HG02571 (cell line): Measurements from ENCODE around the gene ZNF471.

ENCODE experiments used
- ATAC-seq: cut with Tn5 transposase; IDR thresholded peaks from one replicate; pipeline ENCODE4 v1.9.1; 2021; ENCODE audit warnings: mild to moderate bottlenecking, moderate library complexity; ENCODE audit not compliant: unreplicated experiment

The ZNF471 gene

GRCh38 chr19:56507446-56508289, at the start of gene ZNF471:
Gene ZNF471, plus strand, starts transcription at chr19:56507855. Its CDS starts 3,717 bp downstream, at chr19:56511572.
- no peak for ATAC-seq

GRCh38 chr19:56474308-56474707, 33.3 kb upstream of the ZNF471 start:
- no peak for ATAC-seq

- ATAC-seq: no peak
These were observed 31.6 kb upstream of the ZNF471 start for GRCh38 chr19:56476093-56476492.

- no peak for ATAC-seq
These were observed 30.8 kb upstream of the ZNF471 start, which contains the start of gene ZNF667 for GRCh38 chr19:56476651-56477428. Gene ZNF667, minus strand, starts transcription at chr19:56477345. Its CDS starts 14,975 bp downstream, at chr19:56462370.

DNA sequence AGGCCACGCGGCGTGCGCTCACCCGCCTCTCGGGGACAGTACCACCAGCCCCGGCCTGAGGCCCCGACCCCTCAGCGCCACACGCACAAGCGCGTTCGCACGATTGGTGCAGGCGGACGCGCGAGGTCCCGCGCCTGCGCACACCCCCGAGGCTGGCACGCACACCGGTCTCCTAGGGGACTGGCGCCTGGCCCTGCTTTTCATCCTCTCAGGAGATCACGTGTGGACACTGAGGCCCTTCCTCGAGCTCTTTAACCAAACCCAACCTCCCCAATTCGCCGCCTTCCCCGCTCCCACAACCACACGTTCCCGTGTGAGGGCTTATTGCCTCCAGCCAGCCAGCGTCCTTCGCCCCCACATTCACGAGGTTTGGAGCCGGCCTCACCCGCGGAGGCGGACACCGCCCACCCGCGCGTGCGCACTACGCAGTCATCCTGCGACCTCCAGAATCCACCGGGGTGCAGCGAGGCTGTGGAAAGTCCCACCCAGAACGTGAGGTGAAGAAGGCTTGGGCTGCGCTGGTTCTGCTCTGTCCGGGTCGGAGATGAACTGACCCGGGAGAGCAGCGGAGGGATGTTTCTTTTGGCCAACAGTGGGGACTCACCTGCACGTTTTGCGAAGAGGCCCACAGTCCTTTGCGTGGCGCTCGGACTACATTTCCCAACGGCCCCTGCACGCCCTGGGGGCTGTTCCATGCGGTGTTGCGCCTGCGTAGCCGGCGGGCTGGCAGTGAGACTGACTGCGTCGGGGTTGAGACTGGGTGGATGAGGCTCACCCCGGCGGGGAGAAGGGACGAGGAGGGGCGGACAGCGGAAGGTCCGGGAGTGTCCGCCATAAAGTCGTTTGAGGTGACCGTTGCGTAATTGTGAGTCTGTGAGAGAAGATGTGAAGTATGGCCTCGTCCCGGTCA, 30.0 kb upstream of the ZNF471 start:
- ATAC-seq: no peak

- no peak for ATAC-seq
These were observed 16.3 kb upstream of the ZNF471 start for GRCh38 chr19:56491399-56491798.

GRCh38 chr19:56504581-56504980, 3.1 kb upstream of the ZNF471 start:
- ATAC-seq: no peak

GRCh38 chr19:56508290-56508778, 679 bp downstream of the ZNF471 start:
- ATAC-seq: no peak

DNA sequence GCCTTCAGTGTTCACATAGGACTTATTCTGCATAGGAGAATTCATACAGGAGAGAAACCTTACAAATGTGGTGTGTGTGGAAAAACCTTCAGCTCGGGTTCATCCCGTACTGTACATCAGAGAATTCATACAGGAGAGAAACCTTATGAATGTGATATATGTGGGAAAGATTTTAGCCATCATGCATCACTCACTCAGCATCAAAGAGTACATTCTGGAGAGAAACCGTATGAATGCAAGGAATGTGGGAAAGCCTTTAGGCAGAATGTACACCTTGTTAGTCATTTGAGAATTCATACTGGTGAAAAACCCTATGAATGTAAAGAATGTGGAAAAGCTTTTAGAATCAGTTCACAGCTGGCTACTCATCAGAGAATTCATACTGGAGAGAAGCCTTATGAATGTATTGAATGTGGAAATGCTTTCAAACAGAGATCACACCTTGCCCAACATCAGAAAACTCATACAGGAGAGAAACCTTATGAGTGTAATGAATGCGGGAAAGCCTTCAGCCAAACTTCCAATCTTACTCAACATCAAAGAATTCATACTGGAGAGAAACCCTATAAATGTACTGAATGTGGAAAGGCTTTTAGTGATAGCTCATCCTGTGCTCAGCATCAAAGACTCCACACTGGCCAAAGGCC, 17.7 kb downstream of the ZNF471 start:
- no peak for ATAC-seq

GRCh38 chr19:56537442-56537841, 29.8 kb downstream of the ZNF471 start:
- no peak for ATAC-seq

- ATAC-seq: peak; percentile 75
These were observed 30.7 kb downstream of the ZNF471 start for GRCh38 chr19:56538254-56538760.

DNA sequence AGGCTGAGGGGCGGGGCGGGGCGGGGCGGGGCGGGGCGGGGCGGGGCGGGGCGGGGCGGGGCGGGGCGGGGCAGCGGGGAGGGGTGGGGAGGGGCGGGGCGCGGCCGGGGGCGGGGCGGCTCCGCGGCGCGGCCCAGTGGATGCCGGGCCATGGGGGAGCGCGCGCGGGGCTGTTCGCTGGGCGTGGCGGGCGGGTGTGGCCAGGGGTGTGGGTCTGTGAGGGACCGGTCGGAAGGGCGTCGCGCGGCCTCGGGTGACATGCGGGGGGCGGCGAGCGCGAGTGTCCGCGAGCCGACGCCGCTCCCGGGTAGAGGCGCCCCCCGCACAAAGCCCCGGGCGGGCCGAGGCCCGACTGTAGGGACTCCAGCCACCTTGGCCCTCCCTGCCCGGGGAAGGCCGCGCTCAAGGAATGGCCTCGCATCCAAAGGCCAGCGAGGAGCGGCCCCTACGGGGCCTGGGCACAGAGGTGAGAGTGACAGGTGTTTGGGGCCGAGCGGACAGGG, 31.2 kb downstream of the ZNF471 start, which contains the start of gene ZFP28:
TSS of gene ZFP28 (plus strand) at position 188 of the 503 bp plus-strand sequence. CDS start at position 259, 71 bp downstream.
- ATAC-seq: peak; percentile 56

DNA sequence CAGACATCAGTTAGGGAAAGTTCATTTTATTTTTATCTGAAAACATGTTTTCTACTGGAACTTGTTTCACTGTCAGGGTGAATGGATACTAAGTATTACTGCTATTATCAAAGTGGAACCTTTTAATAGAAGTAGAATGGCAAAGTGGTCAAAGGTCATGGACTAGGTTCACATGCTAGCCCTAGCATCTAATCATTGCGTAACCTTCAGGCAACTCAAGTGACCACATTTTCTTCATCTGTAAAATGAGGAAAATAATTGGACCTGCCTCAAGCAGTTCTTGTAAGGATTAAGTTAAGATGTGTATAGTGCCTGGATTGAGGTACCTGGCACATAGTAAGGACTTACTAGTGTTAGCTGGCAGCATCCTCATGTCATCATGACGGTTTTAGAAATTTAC, 36.1 kb downstream of the ZNF471 start:
- no peak for ATAC-seq

GRCh38 chr19:56547535-56547934, 39.9 kb downstream of the ZNF471 start:
- no peak for ATAC-seq

DNA sequence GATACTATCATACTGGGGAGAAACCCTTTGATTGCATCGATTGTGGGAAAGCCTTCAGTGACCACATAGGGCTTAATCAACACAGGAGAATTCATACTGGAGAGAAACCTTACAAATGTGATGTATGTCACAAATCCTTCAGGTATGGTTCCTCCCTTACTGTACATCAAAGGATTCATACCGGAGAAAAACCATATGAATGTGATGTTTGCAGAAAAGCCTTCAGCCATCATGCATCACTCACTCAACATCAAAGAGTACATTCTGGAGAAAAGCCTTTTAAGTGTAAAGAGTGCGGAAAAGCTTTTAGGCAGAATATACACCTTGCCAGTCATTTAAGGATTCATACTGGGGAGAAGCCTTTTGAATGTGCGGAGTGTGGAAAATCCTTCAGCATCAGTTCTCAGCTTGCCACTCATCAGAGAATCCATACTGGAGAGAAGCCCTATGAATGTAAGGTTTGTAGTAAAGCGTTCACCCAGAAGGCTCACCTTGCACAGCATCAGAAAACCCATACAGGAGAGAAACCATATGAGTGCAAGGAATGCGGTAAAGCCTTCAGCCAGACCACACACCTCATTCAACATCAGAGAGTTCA, 46.7 kb downstream of the ZNF471 start:
- no peak for ATAC-seq

DNA sequence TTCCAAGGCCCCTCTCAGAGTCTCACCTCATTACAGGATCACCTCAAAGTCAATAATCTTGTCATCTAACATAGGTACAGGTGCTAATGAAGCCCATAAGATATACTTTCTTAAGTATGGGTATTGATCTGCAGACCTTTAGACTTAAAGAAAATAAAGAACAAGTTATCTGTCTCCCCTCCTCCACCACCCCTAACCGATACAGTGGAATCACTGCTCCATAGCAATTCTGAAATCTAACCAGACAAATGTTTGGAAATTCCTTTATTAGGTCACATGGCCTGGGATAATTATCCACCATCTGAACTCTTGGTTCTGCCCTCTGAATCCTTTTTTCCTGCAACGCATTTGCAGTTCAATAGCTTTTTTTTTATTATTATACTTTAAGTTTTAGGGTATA, 55.1 kb downstream of the ZNF471 start:
- no peak for ATAC-seq

- ATAC-seq: peak; percentile 32
These were observed 59.2 kb downstream of the ZNF471 start for GRCh38 chr19:56566904-56567273.

DNA sequence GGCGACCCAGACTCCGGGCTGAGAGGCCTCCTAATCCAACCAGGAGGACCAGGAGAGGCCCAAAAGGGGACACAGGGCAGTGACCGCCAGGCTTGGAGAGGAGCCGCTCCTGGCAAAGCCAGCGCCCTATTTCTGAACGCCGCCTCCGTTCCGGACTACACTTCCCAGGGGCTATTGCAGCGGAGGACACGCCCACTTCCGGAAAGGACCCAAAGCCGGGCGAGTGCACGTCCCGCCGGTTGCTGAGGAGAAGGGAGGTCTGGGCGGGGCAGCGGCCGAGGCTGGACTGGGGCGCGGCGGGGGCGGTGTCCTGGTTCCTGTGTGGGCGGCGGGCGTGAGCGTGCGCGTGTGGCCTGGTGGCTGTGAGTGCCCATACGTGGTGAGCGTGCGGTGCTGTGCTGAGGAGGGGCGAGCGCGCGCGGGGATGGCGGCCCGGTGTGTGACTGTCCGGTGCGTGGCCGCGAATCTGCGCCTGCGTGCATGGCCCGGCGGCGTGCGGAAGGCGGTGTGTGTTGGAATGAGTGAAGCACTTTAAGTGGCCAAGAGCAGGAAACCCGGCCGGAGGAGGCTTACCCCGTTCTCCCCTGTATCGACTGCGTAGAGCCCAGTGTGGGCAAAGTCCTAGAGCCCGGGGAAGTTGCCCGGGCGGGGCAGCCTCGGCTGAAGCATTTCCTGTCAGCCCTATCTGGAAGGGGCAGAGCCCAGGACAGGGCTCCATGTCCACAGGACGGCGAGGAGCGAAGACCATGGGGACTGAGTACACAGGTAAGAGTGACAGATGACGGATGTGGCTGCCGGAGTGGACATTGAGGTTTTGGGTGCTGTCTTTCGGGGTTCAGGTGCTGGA, 59.8 kb downstream of the ZNF471 start, which contains the start of gene ZNF470:
TSS of gene ZNF470 (plus strand) at position 195 of the 847 bp plus-strand sequence. CDS start 2,844 bp downstream, outside the sequence.
- peak; percentile 98 for ATAC-seq
